ENCODE data around the gene IER3IP1. TPM values are rescaled to one million over a fixed set of nuclear protein-coding genes. Genes with fewer than 3 reads are reported as not detected.

IER3IP1 gene
- total RNA-seq, 1 donor from 2014 or later = 14.0 TPM

DNA sequence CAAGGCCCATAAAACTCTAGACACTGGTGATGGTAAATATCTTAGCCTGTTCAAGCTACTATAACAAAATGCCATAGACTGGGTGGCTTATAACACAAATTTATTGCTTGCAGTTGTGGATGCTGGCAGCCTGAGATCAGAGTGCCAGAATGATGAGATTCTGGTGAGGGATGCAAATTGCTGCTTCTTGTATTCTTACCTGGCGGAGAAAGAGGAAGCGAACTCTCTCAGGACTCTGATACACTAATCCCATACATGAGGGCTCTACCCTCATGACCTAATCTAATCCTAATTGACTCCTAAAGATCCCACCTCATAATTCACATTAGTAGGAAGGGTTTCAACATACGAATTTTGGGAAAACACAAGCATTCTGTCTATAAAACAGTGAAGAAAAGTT, 4.6 kb upstream of the IER3IP1 start:
- H3K27ac Mint-ChIP-seq = no peak overlapping the region
- H3K9me3 Mint-ChIP-seq = peaks cover 9% of the 10 kb centered on the region
- no peaks in the 10 kb centered on the region for H3K4me1 Mint-ChIP-seq (ENCODE audit: unreplicated experiment)
- no peaks in the 10 kb centered on the region for H3K36me3 Mint-ChIP-seq
- peaks cover 45% of the 10 kb centered on the region for H3K27me3 Mint-ChIP-seq
- DNase-seq (ENCODE audit: extremely low spot score, unreplicated experiment) = no peak
- no peak overlapping the region for H3K4me3 Mint-ChIP-seq
- TF ChIP-seq, protein P1, sequence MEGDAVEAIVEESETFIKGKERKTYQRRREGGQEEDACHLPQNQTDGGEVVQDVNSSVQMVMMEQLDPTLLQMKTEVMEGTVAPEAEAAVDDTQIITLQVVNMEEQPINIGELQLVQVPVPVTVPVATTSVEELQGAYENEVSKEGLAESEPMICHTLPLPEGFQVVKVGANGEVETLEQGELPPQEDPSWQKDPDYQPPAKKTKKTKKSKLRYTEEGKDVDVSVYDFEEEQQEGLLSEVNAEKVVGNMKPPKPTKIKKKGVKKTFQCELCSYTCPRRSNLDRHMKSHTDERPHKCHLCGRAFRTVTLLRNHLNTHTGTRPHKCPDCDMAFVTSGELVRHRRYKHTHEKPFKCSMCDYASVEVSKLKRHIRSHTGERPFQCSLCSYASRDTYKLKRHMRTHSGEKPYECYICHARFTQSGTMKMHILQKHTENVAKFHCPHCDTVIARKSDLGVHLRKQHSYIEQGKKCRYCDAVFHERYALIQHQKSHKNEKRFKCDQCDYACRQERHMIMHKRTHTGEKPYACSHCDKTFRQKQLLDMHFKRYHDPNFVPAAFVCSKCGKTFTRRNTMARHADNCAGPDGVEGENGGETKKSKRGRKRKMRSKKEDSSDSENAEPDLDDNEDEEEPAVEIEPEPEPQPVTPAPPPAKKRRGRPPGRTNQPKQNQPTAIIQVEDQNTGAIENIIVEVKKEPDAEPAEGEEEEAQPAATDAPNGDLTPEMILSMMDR (conservative IDR thresholded peaks at IDR 0.05) = no peak

DNA sequence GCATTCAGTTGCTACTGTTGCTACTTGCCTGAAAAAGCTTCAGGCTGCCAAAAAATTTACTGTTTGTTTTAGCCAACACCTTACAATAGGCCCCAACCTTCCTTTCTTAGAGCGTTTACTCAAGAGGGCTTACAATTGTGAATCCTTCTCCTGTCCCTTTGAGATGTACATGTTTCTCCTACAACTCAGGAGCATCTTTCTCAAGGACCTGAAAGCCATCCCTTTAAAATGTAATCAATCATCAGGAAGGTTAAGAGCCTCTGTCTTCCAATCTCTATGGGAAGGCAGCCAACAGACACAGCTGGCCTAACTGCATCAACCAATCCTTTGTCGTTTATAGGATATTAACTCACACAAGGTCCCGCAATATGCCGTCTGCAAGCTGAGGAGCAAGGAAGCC, 3.4 kb upstream of the IER3IP1 start:
- H3K27ac Mint-ChIP-seq = no peak overlapping the region
- no peak overlapping the region for H3K4me3 Mint-ChIP-seq
- H3K27me3 Mint-ChIP-seq = peaks cover 34% of the 10 kb centered on the region
- peaks cover 6% of the 10 kb centered on the region for H3K9me3 Mint-ChIP-seq
- TF ChIP-seq, protein P1 (conservative IDR thresholded peaks at IDR 0.05) = no peak
- no peak for DNase-seq (ENCODE audit: extremely low spot score, unreplicated experiment)
- no peaks in the 10 kb centered on the region for H3K4me1 Mint-ChIP-seq (ENCODE audit: unreplicated experiment)
- H3K36me3 Mint-ChIP-seq = no peaks in the 10 kb centered on the region

DNA sequence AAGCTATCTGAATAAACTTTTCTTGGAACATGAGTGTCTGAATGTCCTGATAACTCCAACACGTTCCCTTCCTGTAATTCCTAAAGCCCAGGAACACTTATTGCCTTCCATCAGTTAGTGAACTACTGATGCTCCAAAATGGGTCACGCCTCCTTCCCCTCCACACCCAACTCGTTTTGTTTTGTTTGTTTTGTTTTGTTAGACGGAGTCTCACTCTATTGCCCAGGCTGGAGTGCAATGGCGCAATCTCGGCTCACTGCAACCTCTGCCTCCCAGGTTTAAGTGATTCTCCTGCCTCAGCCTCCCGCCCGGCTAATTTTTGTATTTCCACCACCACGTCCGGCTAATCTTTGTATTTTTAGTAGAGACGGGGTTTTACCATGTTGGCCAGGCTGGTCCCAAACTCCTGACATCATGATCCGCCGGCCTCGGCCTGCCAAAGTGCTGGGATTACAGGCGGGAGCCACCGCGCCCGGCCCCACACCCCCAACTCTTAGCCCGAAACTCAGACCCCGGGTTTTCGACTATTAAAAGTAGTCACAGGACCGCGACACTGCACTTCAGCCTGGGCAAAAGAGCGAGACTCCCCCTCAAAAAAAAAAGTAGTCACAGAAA, 774 bp downstream of the IER3IP1 start:
- Mint-ChIP-seq H3K4me3 (no peak overlapping the region), H3K27ac (no peak overlapping the region), H3K9me3 (no peaks in the 10 kb centered on the region), H3K27me3 (peaks cover 11% of the 10 kb centered on the region), H3K4me1 (ENCODE audit: unreplicated experiment) (no peaks in the 10 kb centered on the region), H3K36me3 (no peaks in the 10 kb centered on the region)
- no peak for DNase-seq (ENCODE audit: extremely low spot score, unreplicated experiment)
- TF ChIP-seq, protein P1 (conservative IDR thresholded peaks at IDR 0.05) = no peak

DNA sequence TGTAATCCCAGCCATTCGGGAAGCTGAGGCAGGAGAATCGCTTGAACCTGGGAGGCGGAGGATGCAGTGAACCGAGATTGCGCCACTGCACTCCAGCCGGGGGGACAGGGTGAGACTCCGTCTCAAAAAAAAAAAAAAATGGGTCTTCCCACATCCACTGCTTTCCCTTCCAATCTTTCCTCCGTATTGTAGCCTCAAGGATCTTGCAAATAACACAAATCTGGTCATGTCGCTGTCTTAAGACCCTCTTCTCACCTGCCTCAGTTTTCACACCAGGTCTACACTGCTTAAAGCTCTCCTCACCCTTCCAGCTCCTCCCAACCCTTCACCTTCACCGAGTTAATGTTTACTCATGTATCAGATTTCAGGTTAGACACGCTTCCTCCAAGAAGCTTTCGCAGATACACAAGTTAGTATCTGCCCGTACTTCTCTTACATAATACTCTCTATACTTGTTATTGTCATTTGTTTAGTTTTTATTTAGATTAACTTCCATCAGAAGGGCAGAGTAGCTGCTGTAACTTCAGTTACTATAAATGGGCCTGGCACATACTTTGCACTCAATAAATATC, 1.5 kb downstream of the IER3IP1 start:
- Mint-ChIP-seq H3K9me3 (no peaks in the 10 kb centered on the region), H3K4me3 (no peak overlapping the region), H3K27ac (no peak overlapping the region), H3K36me3 (no peaks in the 10 kb centered on the region), H3K27me3 (peaks cover 4% of the 10 kb centered on the region), H3K4me1 (ENCODE audit: unreplicated experiment) (no peaks in the 10 kb centered on the region)
- DNase-seq (ENCODE audit: extremely low spot score, unreplicated experiment) = no peak
- TF ChIP-seq, protein P1 (conservative IDR thresholded peaks at IDR 0.05) = no peak

DNA sequence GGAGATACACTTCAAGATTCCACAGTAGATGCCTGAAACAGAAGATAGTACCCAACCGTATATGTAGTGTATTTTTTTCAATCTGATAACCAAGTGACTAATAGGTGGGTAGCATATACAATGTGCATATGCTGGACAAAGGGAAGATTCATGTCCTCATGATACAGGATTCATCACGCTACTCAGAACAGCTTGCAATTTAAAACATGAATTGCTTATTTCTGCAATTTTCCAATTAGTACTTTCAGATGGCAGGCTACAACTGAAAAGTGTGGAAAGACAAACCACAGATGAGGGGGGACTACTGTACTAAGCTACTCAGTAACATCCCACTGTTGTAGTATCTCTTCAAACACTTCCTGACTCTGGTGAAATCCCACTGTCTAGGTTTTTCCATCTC, 3.7 kb downstream of the IER3IP1 start:
- H3K27ac Mint-ChIP-seq = no peak overlapping the region
- TF ChIP-seq, protein P1 (conservative IDR thresholded peaks at IDR 0.05) = no peak
- DNase-seq (ENCODE audit: extremely low spot score, unreplicated experiment) = no peak
- H3K9me3 Mint-ChIP-seq = no peaks in the 10 kb centered on the region
- H3K36me3 Mint-ChIP-seq = peaks cover 7% of the 10 kb centered on the region
- no peak overlapping the region for H3K4me3 Mint-ChIP-seq
- H3K4me1 Mint-ChIP-seq (ENCODE audit: unreplicated experiment) = peaks cover 8% of the 10 kb centered on the region
- no peaks in the 10 kb centered on the region for H3K27me3 Mint-ChIP-seq
